Measurements from ENCODE around the gene C8B. TPM values are rescaled to one million over a fixed set of nuclear protein-coding genes. Genes with fewer than 3 reads are reported as not detected.

C8B gene
- total and polyA plus RNA-seq, 2 of the 13 experiments (the other 11 are each of a cell fraction or from before 2014, with no cell fraction given) = 8.4 to 11.3 TPM

- TF ChIP-seq ZNF496 (CRISPR knock-in tag; IDR thresholded peaks at IDR 0.05; ENCODE audit: insufficient replicate concordance) = no peak
- no peak for TF ChIP-seq MAFG (CRISPR knock-in tag; IDR thresholded peaks at IDR 0.05)
- TF ChIP-seq ZNF17 (CRISPR knock-in tag; IDR thresholded peaks at IDR 0.05) = no peak
- TF ChIP-seq IKZF1 (IDR thresholded peaks at IDR 0.05) = no peak
- peak; percentile 92 for TF ChIP-seq SOX13 (IDR thresholded peaks at IDR 0.05)
- peak in 1 of 2 experiments; percentile 98; a peak in 2 of 4 replicates for TF ChIP-seq SOX13 (CRISPR knock-in tag; conservative IDR thresholded peaks at IDR 0.05 in 1 of 2, IDR thresholded peaks at IDR 0.05 in 1 of 2)
- no peak for TF ChIP-seq ETS1 (CRISPR knock-in tag; IDR thresholded peaks at IDR 0.05)
- no peak for TF ChIP-seq MTERF4 (CRISPR knock-in tag; IDR thresholded peaks at IDR 0.05)
- no peak for TF ChIP-seq SCMH1 (CRISPR knock-in tag; IDR thresholded peaks at IDR 0.05; ENCODE audit: borderline replicate concordance)
- TF ChIP-seq TBP (CRISPR knock-in tag; IDR thresholded peaks at IDR 0.05) = no peak
- peak; percentile 88 for TF ChIP-seq ARNTL (CRISPR knock-in tag; IDR thresholded peaks at IDR 0.05)
- 0 out of 2 replicates have a peak, but pooled peaks have one; percentile 55 for TF ChIP-seq KLF11 (CRISPR knock-in tag; IDR thresholded peaks at IDR 0.05)
- no peak for TF ChIP-seq LRRFIP1 (CRISPR knock-in tag; conservative IDR thresholded peaks at IDR 0.05)
- TF ChIP-seq, protein P1, sequence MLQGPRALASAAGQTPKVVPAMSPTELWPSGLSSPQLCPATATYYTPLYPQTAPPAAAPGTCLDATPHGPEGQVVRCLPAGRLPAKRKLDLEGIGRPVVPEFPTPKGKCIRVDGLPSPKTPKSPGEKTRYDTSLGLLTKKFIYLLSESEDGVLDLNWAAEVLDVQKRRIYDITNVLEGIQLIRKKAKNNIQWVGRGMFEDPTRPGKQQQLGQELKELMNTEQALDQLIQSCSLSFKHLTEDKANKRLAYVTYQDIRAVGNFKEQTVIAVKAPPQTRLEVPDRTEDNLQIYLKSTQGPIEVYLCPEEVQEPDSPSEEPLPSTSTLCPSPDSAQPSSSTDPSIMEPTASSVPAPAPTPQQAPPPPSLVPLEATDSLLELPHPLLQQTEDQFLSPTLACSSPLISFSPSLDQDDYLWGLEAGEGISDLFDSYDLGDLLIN (CRISPR knock-in tag; IDR thresholded peaks at IDR 0.05; ENCODE audit: borderline replicate concordance) = no peak
- no peak for TF ChIP-seq ZNF558 (CRISPR knock-in tag; IDR thresholded peaks at IDR 0.05; ENCODE audit: borderline replicate concordance)
- TF ChIP-seq ZNF251 (CRISPR knock-in tag; IDR thresholded peaks at IDR 0.05) = no peak
- TF ChIP-seq TARDBP (CRISPR knock-in tag; IDR thresholded peaks at IDR 0.05) = peak; percentile 92; the same call in 1 of the 2 replicates
- no peak for TF ChIP-seq ZBTB1 (CRISPR knock-in tag; IDR thresholded peaks at IDR 0.05; ENCODE audit: borderline replicate concordance)
- TF ChIP-seq RFX1 (IDR thresholded peaks at IDR 0.05) = no peak
- peak; percentile 99 for TF ChIP-seq NFKBIZ (CRISPR knock-in tag; IDR thresholded peaks at IDR 0.05)
- TF ChIP-seq SNRNP70 (IDR thresholded peaks at IDR 0.05; ENCODE audit: low read depth, low read length) = no peak
- peak; percentile 93 for TF ChIP-seq TBX2 (CRISPR knock-in tag; IDR thresholded peaks at IDR 0.05; ENCODE audit: borderline replicate concordance)
- no peak for TF ChIP-seq ZFP62 (CRISPR knock-in tag; IDR thresholded peaks at IDR 0.05)
- TF ChIP-seq ZNF562 (CRISPR knock-in tag; IDR thresholded peaks at IDR 0.05; ENCODE audit: borderline replicate concordance) = no peak
- peak; percentile 71; the same call in 1 of the 2 replicates for TF ChIP-seq ZBTB25 (CRISPR knock-in tag; IDR thresholded peaks at IDR 0.05)
- TF ChIP-seq ZBTB21 (CRISPR knock-in tag; IDR thresholded peaks at IDR 0.05) = no peak
Observed at GRCh38 chr1:56910441-56910985, 55.3 kb downstream of the C8B start (continued).

All from HepG2 (cell line).